Loucy (cell line): ENCODE measurements around the gene KIRREL3.

Experiments
- H2AFZ ChIP-seq: fragments of 200-600 bp; sonication (generic); 2 replicates; pipeline ENCODE4 v1.6.0; 2016; ENCODE audit warnings: antibody characterized with exemption, mild to moderate bottlenecking, low read length, moderate library complexity
- H3F3A ChIP-seq: fragments of 200-600 bp; 2 replicates; pipeline ENCODE4 v1.6.0; 2016; ENCODE audit warnings: antibody characterized with exemption, low read depth, mild to moderate bottlenecking
- H3K27me3 ChIP-seq: fragments of 200-600 bp; sonication (generic); 2 replicates; pipeline ENCODE4 v1.6.1; 2014; ENCODE audit warnings: low read length, mild to moderate bottlenecking; ENCODE audit not compliant: insufficient read depth, poor library complexity, severe bottlenecking
- H3K36me3 ChIP-seq: fragments of 200-600 bp; sonication (generic); 2 replicates; pipeline ENCODE4 v1.6.1; 2016; ENCODE audit warnings: low read length; ENCODE audit not compliant: insufficient read depth
- H3K4me1 ChIP-seq: fragments of 200-600 bp; sonication (generic); 2 replicates; pipeline ENCODE4 v1.5.1; 2014; ENCODE audit warnings: low read length, mild to moderate bottlenecking; ENCODE audit not compliant: insufficient read depth, poor library complexity, severe bottlenecking
- H3K4me2 ChIP-seq: fragments of 200-600 bp; sonication (generic); 2 replicates; pipeline ENCODE4 v1.6.0; 2014; ENCODE audit warnings: antibody characterized with exemption, low read length, low read depth, mild to moderate bottlenecking; ENCODE audit not compliant: poor library complexity, severe bottlenecking
- H3K4me3 ChIP-seq: fragments of 200-600 bp; sonication (generic); 2 replicates; pipeline ENCODE4 v1.5.1; 2014; ENCODE audit warnings: low read length, mild to moderate bottlenecking, mixed read lengths; ENCODE audit not compliant: poor library complexity, severe bottlenecking
- H3K79me2 ChIP-seq: fragments of 200-600 bp; sonication (generic); 2 replicates; pipeline ENCODE4 v1.6.1; 2014; ENCODE audit warnings: low read length; ENCODE audit not compliant: insufficient read depth
- H3K9ac ChIP-seq: fragments of 200-600 bp; sonication (generic); 2 replicates; pipeline ENCODE4 v1.6.0; 2014; ENCODE audit warnings: mild to moderate bottlenecking, low read depth, low read length, moderate library complexity; ENCODE audit not compliant: poor library complexity, severe bottlenecking
- H3K9me2 ChIP-seq: fragments of 200-600 bp; sonication (generic); replicated peaks from 2 replicates; pipeline ENCODE4 v1.6.1; 2016; ENCODE audit warnings: low read depth, low read length, mixed read lengths
- H3K9me3 ChIP-seq: fragments of 200-600 bp; sonication (generic); 2 replicates; pipeline ENCODE4 v1.6.1; 2014; ENCODE audit warnings: mild to moderate bottlenecking, antibody characterized with exemption, low read length, low read depth; ENCODE audit not compliant: insufficient read depth
- H4K20me1 ChIP-seq: fragments of 200-600 bp; sonication (generic); 2 replicates; pipeline ENCODE4 v1.6.0; 2014; ENCODE audit warnings: antibody characterized with exemption, low read length, mild to moderate bottlenecking; ENCODE audit not compliant: insufficient read depth, poor library complexity, severe bottlenecking
- CTCF ChIP-seq: fragments of 200-600 bp; sonication (generic); conservative IDR thresholded peaks from 2 replicates; pipeline ENCODE4 v1.5.1; 2014; ENCODE audit warnings: mild to moderate bottlenecking, antibody characterized with exemption, low read length
- EZH2phosphoT487 ChIP-seq: fragments of 200-600 bp; IDR thresholded peaks from 2 replicates; pipeline ENCODE4 v1.6.1; 2018; ENCODE audit warnings: antibody characterized with exemption, mild to moderate bottlenecking, moderate library complexity, borderline replicate concordance

Gene KIRREL3

GRCh38 chr11:126534141-126534805, 466.3 kb downstream of the KIRREL3 start:
- no peaks in the 10 kb centered on the region for H3K27me3 ChIP-seq
- H4K20me1 ChIP-seq = no peaks in the 10 kb centered on the region
- no peaks in the 10 kb centered on the region for H3K9me2 ChIP-seq
- no peak overlapping the region for H3K4me2 ChIP-seq
- no peaks in the 10 kb centered on the region for H3K36me3 ChIP-seq
- no peak overlapping the region for H3K4me3 ChIP-seq
- no peaks in the 10 kb centered on the region for H3F3A ChIP-seq
- no peaks in the 10 kb centered on the region for H3K4me1 ChIP-seq
- TF ChIP-seq CTCF (no peak), EZH2phosphoT487 (no peak)
- H3K9ac ChIP-seq = no peak overlapping the region
- no peaks in the 10 kb centered on the region for H3K9me3 ChIP-seq
- no peaks in the 10 kb centered on the region for H3K79me2 ChIP-seq
- no peak overlapping the region for H2AFZ ChIP-seq

GRCh38 chr11:126533560-126533959, 467.0 kb downstream of the KIRREL3 start:
- H4K20me1 ChIP-seq = no peaks in the 10 kb centered on the region
- H3K4me1 ChIP-seq = no peaks in the 10 kb centered on the region
- no peaks in the 10 kb centered on the region for H3K27me3 ChIP-seq
- no peaks in the 10 kb centered on the region for H3K79me2 ChIP-seq
- no peaks in the 10 kb centered on the region for H3K9me2 ChIP-seq
- H2AFZ ChIP-seq = no peak overlapping the region
- H3K36me3 ChIP-seq = no peaks in the 10 kb centered on the region
- H3K4me2 ChIP-seq = no peak overlapping the region
- H3K4me3 ChIP-seq = no peak overlapping the region
- no peak for TF ChIP-seq EZH2phosphoT487
- TF ChIP-seq CTCF = no peak
- no peak overlapping the region for H3K9ac ChIP-seq
- no peaks in the 10 kb centered on the region for H3F3A ChIP-seq
- no peaks in the 10 kb centered on the region for H3K9me3 ChIP-seq

- H3K4me2 ChIP-seq = no peak overlapping the region
- H3K36me3 ChIP-seq = no peaks in the 10 kb centered on the region
- H3K9me2 ChIP-seq = no peaks in the 10 kb centered on the region
- H3K9ac ChIP-seq = no peak overlapping the region
- H2AFZ ChIP-seq = no peak overlapping the region
- no peaks in the 10 kb centered on the region for H3F3A ChIP-seq
- no peaks in the 10 kb centered on the region for H3K79me2 ChIP-seq
- H3K9me3 ChIP-seq = no peaks in the 10 kb centered on the region
- no peak for TF ChIP-seq CTCF
- TF ChIP-seq EZH2phosphoT487 = no peak
- no peaks in the 10 kb centered on the region for H3K4me1 ChIP-seq
- no peaks in the 10 kb centered on the region for H4K20me1 ChIP-seq
- no peaks in the 10 kb centered on the region for H3K27me3 ChIP-seq
- no peak overlapping the region for H3K4me3 ChIP-seq
Observed at GRCh38 chr11:126530416-126530815, 470.2 kb downstream of the KIRREL3 start.
